HG03460 (cell line): ENCODE results near the gene ATP6V0A1.
"Not testable (repeated sequence)": the region's sequence is repeated elsewhere in the genome, so short reads cannot be mapped to it uniquely, and the experiment has no call there.

ENCODE experiments used
- ATAC-seq: cut with Tn5 transposase; IDR thresholded peaks from one replicate; pipeline ENCODE4 v1.9.1; 2021; ENCODE audit not compliant: unreplicated experiment

The ATP6V0A1 gene

DNA sequence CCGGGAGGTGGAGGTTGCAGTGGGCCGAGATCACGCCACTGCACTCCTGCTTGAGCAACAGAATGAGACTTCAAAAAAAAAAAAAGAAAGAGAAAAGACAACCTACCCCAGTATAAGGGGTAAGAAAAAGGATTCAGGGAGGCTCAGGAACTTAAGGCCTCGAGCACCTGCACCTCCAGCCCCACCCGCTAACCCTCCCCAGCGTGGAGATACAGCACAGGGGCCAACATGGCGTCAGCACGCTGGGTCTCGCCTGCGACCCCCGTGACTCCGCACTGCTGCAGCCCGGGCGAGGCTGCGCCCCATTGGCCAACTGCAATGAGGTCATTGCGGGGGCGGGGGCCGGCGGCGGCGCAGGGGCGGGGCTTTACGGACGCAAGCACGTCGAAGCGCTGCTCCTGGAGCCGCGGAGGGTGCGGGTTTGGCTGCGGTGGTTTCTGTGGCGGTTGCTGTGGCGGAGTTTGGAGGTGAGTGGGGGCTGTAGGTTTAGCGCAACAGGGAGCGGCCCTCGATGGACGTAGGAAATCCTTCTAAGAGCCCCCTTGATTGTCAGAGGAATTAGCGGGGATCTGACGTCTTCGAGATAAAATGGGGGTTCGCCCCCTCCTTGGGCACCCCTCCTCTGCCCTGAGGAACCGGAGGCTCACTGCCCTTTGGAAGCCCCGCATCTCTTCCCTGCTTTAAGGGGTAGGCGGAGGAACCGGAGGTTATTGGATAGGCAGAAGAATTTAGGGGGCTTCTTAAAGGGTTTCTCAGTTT, at the start of gene ATP6V0A1:
Gene ATP6V0A1 (plus strand): TSS at position 382 of the 759 bp plus-strand sequence. CDS start 2,017 bp downstream, outside the sequence.
- peak; percentile 71 for ATAC-seq

- no peak for ATAC-seq
Measured at GRCh38 chr17:42409523-42410318, 49.0 kb upstream of the ATP6V0A1 start.

DNA sequence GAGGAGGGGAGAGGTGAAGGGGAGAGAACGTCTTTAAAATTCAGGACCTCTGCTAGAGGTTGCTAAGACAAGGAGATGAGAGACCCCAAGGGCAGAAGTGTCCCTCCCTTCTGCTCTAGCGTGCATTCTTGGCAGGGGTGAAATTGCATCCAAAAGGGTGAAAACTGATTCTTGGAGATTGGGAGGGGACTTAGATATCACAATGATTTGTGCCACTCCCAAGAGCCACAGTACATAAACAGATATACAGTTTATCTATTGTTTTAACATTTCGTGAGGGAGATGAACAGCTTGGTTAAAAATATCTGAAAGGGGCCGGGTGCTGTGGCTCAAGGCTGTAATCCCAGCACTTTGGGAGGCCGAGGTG, 48.4 kb upstream of the ATP6V0A1 start:
- no peak for ATAC-seq

DNA sequence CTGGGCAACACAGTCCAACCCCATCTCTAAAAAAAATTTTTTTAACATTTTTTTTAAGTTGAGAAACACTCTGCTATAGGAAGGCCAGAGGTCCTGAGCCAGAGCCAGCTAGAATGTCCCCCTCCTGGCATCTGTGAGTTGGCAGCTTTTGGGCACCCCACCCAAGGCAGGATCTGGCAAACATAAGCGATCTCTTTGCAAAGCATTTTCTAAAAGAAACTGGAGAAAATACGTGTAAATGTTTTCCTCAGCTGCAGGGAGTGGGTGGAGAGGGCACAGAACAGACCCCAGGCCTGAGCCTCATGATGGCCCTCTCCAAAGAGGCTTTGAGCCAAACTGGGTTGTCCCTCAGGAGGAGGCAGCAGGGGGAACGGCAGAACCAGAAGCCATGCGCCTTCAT, 47.3 kb upstream of the ATP6V0A1 start:
- no peak for ATAC-seq

DNA sequence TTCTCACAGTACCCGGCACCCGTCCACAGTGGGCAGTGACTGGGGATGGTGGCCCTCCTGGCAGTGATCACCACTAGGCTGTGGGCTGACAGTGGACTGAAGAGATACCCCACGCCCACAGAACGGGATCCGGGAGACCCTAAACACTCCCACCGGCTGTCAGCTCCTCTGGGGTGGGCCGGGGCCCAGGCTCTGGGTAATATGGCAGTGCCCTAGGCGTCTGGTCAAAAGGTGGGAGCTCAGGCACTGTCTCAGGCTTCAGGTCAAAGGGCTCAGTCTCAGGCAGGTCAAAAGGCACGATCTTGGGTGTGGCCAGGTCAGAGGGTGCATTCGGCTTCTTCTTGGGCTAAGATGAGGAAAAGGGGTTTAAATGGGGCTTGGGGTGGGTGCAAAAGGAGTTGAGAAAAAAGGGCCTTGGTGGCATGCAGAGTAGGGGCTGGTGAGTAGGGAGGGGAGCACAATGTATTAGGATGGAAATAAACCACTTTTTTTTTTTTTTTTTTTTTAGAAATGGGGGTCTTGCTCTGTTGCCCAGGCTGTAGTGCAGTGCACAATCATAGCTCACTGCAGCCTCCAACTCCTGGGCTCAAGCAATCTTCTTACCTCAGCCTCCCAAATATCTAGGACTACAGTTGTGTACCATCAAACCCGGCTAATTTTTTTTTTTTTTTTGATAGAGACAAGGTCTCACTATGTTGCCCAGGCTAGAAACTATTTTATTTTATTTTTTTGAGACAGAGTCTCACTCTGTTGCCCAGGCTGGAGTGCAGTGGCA, 46.6 kb upstream of the ATP6V0A1 start:
- no peak for ATAC-seq

- no peak for ATAC-seq
Measured at GRCh38 chr17:42413464-42414040, 45.1 kb upstream of the ATP6V0A1 start.

GRCh38 chr17:42414704-42415409, 43.8 kb upstream of the ATP6V0A1 start:
- ATAC-seq = no peak

- ATAC-seq = not testable (repeated sequence)
Measured at GRCh38 chr17:42417981-42418380, 40.7 kb upstream of the ATP6V0A1 start.

DNA sequence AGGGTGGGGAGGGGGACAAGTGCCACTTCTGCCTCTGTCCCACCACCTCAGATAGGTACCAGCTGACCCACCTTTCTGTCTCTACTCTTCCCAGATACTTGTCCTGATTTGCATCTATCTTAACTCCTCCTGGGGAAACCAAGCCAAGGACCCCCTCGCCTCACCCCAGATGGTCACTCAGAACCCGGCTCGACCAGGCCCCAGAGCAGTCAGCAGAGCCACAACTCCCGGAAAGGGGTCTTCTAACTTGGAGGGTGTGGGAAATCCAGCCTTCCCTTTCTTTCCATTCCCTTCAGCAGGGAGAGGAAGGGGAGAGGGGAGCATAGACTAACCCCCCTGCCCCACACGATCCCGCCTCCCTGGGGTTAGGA, 37.6 kb upstream of the ATP6V0A1 start:
- ATAC-seq = no peak

GRCh38 chr17:42421507-42422338, 37.0 kb upstream of the ATP6V0A1 start:
- ATAC-seq = no peak

DNA sequence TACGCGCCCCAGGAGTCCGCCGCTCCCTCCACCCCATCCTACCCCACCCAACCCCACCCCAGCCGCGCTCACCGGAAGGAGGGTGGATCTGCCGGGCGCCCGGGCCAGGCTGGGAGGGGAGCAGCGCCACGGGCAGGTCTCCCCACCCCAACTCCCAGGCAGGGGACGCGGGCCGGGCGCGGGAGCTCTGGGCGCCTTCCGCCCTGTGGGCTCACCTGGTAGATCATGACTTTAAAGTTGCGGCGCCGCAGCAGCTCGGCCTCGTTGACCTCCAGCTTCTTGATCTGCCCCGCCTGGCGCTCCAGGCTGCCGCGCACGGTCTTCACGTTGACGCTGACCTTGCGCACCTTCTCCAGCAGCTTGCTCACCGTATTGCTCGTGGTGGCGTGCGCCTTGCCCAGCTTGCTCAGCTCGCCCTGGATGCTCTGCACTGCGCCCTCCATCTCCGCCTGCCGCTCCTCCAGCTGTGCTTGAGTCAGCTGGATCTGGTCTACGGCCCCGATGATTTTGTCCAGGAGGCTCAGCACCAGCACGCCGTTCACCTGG, 36.2 kb upstream of the ATP6V0A1 start:
- no peak for ATAC-seq

GRCh38 chr17:42422958-42423712, 35.5 kb upstream of the ATP6V0A1 start, which contains the start of gene CAVIN1:
TSS of gene CAVIN1 (minus strand) at chr17:42423256. CDS start at chr17:42423097, 159 bp downstream.
- ATAC-seq = no peak

- no peak for ATAC-seq
Measured at GRCh38 chr17:42423766-42424165, 34.9 kb upstream of the ATP6V0A1 start.

- no peak for ATAC-seq
Measured at GRCh38 chr17:42424991-42425610, 33.6 kb upstream of the ATP6V0A1 start.

DNA sequence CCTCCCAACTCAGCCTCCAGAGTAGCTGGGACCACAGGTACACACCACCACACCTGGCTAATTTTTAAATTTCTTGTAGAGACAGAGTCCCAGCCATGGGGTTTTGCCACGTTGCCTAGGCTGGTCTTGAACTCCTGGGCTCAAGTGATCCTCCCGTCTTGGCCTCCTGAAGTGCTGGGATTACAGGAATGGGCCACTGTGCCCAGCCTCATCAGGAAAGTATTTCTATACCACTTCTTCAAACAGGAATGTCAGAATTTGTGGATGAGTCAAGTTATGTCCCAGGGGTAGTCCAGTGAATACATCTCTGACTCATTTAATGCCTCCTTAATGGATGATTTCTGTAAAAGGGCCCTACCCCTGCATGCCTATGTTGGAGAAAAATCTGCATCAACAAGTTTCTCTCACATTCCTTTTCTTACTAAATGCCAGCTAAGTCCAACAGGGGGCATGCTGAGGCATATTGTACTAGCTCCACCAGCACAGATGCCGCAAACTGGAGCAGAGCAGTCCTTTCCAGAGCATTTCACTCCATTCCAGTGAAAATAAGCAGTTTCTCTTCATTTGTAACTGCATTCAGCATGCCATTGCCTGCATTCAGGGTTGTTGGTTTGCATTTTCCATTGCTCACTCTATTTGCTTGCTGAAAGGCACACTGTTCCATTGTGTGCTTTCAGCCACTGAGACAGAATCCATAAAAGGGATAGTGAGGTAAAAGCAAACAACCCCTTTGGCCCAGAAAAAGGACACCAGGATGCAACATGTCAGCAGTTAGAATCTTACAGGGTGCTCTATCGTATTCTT, 30.3 kb upstream of the ATP6V0A1 start:
- ATAC-seq = no peak

DNA sequence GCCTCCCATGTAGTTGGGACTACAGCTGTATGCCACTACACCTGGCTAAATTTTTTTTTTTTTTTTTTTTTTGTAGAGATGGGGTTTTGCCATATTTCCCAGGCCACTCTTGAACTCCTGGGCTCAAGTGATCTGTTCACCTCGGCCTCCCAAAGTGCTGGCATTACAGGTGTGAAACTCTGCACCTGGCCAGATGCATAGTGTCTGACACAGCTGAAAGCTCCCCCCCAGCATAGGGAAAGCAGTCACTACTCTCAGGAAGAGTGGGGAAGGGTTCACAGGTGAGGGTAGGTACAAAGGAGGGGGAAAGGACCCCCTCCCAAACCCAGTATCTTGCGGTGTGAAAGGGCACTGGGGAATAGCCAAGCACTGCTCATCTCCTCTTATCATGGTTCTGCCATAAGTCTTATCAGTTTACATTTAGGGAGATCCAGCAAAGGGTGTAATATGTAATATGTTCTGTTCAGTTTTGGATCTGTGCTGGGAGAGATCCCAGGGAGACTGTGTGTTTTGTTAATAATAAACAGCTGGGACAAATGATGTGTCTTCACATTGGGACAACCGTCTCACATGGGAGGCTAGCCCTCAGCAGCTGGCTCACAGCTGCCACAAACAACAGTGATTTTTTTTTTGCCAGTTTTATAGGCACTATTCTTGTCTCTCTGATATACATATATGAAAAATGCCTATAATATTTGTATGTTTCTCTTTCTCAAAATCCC, 28.8 kb upstream of the ATP6V0A1 start:
- no peak for ATAC-seq

DNA sequence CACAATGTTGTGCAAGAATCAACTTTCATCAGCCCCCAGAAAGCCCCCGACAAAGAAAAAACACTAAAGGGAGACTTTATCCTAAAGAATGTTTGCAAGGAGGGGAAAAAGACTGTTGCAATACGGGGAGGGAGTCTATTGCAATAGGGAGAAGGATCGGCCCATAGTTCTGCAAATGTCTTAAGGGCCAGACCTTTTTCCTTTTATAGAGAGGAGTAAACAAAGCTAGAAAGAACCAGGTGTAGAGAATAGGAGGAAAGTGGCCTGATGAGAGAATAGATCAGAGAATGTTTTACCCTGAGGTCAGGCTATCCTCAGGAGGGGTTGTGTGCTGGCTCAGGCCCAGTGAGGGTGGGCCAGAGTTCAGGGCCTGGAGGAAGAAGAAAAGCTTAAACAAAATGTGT, 26.9 kb upstream of the ATP6V0A1 start:
- no peak for ATAC-seq
